NCI-H146 treated with DMSO at 0.1 percent for 48 hours (cell line): ENCODE data around the gene PRPF38A.
"Not testable (repeated sequence)": the region's sequence is repeated elsewhere in the genome, so short reads cannot be mapped to it uniquely, and the experiment has no call there.

Source experiments
- DNase-seq: peaks from one replicate; lab custom pipeline; 2025; ENCODE audit not compliant: unreplicated experiment; lab: John Stamatoyannopoulos, UW

The PRPF38A gene, protein sequence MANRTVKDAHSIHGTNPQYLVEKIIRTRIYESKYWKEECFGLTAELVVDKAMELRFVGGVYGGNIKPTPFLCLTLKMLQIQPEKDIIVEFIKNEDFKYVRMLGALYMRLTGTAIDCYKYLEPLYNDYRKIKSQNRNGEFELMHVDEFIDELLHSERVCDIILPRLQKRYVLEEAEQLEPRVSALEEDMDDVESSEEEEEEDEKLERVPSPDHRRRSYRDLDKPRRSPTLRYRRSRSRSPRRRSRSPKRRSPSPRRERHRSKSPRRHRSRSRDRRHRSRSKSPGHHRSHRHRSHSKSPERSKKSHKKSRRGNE

DNA sequence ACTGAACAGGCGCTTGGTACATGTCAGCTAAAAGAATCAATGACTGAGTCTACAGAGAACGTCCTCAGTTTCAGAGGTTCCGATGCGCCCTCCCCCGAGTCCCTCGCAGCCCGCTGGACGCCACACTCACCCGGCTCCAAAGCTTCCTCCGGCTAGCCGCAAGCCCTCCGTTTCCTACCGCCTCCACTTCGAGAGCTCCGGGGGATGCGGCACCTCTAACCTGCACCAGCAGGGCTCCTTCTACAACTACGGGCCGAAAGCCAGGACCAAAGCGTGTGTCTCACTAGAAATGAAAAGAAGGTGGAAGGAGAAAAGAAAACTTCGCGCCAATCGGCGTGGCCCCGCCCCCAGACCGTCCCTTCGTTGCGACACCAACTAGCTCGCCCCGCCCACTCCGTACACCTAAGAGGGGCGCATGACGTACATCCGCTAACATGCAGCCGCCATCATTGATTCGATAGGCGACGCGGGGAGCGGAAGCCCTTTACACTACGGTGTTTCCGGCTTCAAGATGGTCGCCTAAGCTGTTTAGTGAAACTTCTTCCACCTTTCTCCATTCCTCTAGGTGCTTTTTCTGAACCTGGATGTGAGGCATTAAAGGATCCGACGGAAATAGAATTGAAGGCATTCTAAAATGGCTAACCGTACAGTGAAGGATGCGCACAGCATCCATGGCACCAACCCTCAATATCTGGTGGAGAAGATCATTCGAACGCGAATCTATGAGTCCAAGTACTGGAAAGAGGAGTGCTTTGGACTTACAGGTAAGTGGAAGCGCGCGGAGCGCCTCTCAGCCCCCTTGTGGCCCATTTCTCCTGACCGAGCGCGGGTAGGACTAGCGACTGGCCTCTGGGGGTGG lies at the start of gene PRPF38A, which contains the start of gene ORC1:
Gene PRPF38A (plus strand): TSS at position 487 of the 859 bp plus-strand sequence. CDS start 148 bp downstream, at position 635.
Gene ORC1 (minus strand): TSS at position 308 of the 859 bp plus-strand sequence. CDS start 2,200 bp downstream, outside the sequence.
- peak; percentile 96 for DNase-seq

DNA sequence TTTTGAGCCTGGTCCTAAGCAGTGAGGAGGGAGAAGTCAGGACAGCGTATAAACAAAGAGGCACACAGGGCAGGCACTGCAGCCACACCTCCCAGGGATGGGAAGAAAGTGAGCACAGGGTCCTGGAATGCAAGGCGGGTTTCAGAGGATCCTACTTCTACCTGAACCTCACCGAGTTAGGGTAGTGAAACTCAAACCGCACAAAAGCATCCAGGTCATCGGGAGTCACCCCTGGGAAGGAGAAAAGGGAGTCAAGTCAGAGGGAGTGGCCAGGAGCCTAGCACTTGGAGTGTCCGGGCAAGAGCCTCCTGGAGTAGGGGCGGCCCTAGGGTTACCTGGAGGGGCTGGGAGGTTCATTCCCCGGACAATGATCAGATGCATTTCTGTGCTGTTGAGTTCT lies 49.0 kb upstream of the PRPF38A start:
- DNase-seq, result no peak

- no peak for DNase-seq
Measured at GRCh38 chr1:52355847-52356505, 48.4 kb upstream of the PRPF38A start.

DNA sequence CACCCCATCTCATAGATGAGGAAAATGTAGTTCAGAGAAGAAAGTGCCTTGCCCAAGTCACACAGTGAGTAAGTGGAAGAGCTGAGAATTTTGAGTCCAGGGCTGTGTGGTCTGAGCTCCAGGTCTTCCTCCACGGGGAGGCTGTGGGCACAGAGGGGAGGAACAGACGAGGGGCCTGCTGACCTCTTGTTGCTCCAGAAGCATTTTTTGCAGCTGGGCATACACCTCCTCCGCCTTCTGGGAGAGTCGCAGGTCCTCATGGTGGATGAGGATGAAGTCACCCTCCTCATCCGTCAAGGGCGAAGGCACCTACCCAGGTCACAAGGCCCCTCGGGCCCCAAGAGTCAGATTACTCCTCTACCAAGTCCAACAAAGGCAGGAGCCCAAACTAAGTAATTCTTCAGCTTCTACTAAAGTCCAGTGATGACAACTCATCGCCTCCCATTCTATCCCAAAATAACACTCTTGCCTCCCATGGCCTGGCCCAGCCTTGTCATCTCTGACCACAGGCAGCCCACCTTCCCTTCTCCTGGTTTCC lies 47.5 kb upstream of the PRPF38A start:
- no peak for DNase-seq

DNA sequence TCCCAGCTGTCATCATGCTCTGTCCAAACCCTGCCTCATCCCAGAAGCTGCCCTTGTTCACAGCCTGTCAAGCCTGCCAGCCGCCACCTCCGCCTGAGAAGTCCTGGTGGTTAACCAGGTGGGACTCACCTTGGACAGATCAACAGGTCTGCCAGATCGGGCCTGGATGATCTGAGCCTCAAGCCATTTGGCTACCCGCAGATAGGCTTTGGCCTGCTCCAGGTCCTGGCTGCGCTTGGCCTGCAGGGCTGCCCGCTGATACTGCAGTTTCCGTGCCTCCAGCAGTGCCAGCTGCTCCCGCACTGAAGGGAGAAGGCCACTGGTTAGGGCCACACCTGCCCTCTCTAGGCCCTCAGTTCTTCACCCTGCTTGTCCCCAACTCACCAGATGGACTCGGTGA lies 47.0 kb upstream of the PRPF38A start:
- DNase-seq, result no peak

DNA sequence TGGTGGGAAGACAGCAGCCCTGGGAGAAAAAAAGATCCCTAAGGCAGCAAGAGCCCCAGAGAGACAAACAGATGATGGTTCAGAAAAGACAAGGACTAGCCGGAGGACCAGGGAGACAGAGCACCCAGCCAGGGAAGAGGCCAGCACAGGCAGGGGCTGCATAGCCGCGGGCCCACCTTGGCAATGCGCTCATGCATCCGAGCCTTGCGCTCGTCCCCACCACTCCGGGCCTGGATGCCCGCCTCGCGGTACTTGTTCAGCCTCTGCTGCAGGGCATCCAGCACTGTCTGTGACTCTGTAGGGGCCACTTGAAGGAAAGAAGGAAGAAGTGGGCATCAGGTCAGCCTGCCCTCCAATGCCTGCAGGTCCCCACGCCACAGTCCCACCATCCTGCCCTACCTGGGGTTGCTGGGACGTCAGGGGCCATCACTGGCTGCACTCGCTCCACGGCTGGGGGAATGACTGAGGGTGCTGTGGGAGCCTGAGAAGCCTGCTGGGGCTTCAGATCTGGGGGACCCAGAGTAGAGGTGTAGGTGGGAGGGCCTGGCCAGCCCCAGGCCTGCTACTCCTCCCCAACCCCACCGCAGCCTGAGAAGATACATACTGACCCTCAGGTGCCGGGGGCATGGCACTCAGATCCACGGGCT lies 45.4 kb upstream of the PRPF38A start:
- no peak for DNase-seq

GRCh38 chr1:52359676-52360594 lies 44.5 kb upstream of the PRPF38A start:
- DNase-seq, result no peak

DNA sequence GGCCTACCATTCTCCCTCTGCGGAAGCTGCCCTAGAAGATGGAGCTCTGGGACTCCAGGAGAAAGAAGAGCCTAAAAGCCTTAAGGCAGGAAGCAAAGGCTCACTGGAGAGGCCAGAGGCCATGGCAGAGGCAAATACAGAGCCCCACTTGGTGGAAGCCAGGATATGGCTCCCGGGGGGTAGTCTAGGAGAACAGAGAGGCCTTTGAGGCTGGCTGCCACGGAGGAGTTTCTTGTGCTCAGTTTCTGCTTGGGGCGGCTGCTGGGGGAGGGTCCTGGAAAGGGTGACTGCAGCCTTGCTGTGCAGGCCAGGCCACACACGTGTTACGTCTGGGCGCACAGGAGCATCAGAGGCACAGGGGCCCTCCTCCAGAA lies 43.8 kb upstream of the PRPF38A start:
- no peak for DNase-seq

DNA sequence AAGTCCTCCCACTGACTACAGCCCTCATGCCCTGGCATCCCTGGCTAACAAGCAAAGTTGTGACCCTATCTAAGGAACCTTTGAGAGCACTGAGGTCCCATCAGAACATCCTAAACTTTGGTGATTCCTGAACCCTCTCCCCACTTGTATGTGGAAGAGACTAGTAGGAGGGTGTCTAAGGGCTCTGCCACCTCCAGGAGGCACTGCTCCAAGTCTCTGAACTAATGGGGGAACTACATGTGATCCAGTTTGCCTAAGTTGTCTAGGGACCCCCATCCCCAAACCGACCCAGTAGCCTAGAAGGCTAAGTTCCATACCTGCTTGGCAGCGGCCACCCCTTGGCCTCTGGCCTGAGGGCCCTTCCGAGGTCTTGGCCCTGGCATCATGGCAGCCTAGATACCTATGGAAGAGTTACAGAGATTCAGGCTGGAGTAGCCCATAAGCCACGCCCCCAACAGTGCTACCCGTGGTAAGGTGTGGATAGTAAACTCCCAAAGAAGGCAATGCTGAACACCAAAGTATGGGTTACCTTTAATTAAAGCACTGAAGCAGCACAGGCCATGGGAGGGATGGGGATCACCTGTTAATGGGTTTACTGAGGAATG lies 40.1 kb upstream of the PRPF38A start:
- no peak for DNase-seq

- no peak for DNase-seq
Measured at GRCh38 chr1:52365071-52365745, 39.2 kb upstream of the PRPF38A start.

- DNase-seq, result peak; percentile 96
Measured at GRCh38 chr1:52365746-52366516, 38.5 kb upstream of the PRPF38A start, which contains the start of gene CC2D1B. Gene CC2D1B (minus strand): TSS chr1:52366205. CDS start chr1:52364620, 1,585 bp downstream.

DNA sequence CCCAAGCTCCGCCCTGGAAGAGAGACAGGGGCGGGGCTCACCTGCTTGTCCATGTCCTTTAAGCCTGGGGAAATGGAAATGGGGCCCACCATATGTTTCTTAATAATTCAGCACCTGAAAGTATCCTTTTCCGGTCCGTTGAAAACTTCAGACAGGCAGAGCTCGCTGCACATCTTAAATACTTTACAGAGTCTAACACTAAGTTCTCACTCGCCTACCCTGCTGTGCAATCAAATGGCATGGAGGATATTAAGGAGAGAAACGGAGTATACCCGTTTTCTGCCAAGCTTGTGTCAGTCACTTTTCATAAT lies 37.9 kb upstream of the PRPF38A start:
- DNase-seq, result no peak

DNA sequence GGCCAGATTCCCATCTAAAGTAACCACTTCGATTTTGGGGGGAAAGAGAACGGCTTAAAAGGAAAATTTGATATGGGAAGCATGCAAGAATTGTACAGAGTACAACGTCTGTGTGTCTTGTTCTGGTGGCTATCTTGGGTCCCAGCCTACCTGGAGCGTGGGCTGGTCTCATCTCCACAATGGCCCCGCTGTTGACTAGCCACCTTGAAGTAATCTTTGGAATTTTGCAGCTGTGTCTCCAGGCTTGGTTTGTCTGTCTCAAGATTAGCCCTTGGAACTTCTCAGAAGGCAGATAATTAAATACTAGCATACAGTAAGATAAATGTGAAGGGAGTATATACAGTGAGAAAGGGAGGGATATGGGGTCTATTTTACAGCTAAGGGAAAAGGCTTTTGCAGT lies 37.1 kb upstream of the PRPF38A start:
- no peak for DNase-seq

GRCh38 chr1:52368383-52369172 lies 35.8 kb upstream of the PRPF38A start:
- DNase-seq, result peak; percentile 61

DNA sequence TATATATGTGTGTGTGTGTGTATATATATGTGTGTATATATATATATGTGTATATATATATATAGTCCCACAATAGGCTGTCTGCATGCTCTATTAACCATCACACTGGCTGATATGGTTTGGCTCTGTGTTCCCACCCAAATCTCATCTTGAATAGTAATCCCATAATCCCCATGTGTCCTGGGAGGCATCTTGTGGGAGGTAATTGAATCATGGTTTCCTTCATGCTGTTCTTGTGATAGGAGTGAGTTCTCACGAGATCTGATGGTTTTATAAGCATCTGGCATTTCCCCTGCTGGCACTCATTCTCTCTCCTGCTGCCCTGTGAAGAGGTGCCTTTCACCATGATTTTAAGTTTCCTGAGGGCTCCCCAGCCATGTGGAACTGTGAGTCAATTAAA lies 34.6 kb upstream of the PRPF38A start:
- not testable (repeated sequence) for DNase-seq

DNA sequence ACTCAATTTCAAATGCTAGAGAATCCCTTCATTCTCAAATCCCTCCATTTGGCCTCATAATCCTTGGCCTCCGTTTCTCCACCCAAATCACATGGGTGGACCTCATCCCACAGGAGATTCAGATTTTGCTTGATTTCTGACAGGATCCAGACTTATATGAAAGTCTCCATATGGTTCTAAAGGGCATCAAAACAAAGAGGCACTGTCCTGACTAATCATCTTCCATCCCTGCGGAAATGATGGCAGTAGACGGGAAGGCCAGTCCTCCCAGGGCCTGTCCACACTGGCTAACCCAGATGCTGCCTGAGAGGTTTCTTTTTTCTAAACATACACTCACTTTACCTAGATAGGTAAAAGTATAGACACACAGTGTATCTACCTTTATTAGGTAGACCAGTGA lies 19.0 kb upstream of the PRPF38A start:
- no peak for DNase-seq

- no peak for DNase-seq
Measured at GRCh38 chr1:52386458-52386857, 17.9 kb upstream of the PRPF38A start.
